NB4 (cell line): Measurements from ENCODE around the gene PDE6G.

ENCODE experiments used
- DNase-seq: peaks from one replicate; pipeline ENCODE4 v3.0.0; 2010; ENCODE audit warnings: low read depth
- H3K4me3 ChIP-seq: one replicate; pipeline ENCODE4 v1.5.1; 2011; ENCODE audit warnings: mild to moderate bottlenecking, low read depth, low read length, moderate library complexity
- MYC ChIP-seq: IDR thresholded peaks from 2 replicates; pipeline ENCODE4 v1.6.1; 2011; ENCODE audit warnings: low read depth, low read length
- POLR2A ChIP-seq: IDR thresholded peaks from 2 replicates; pipeline ENCODE4 v1.6.1; 2011; ENCODE audit warnings: mild to moderate bottlenecking; ENCODE audit not compliant: insufficient read length; ENCODE audit errors: extremely low read depth
- TF ChIP-seq, protein P1 (sequence below): IDR thresholded peaks from 2 replicates; pipeline ENCODE4 v1.6.1; 2011; ENCODE audit warnings: low read depth, low read length
- TF ChIP-seq, protein P2 (sequence below): IDR thresholded peaks from one replicate; pipeline ENCODE4 v1.5.1; 2012; ENCODE audit warnings: low read depth, low read length

The PDE6G gene

DNA sequence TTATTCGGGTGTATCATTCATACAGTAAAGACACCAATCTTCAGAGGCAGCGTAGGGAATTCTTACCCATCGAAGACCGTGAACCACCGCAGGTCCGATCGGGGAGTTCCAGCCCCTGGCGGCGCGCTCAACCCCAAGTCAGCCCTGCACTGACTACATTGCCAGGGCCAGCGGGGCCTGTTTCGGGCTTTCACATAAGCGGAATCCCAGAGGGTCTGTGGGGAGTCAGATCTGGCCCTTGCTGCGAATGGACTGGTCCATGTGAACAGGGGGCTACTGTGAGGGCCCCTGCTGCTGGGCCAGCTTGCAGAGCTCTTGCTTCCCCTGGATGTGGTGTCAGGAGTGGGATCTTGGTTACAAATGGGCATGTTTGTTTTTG is 7.6 kb downstream of the PDE6G start:
- no peak overlapping the region for H3K4me3 ChIP-seq
- no peak for DNase-seq

DNA sequence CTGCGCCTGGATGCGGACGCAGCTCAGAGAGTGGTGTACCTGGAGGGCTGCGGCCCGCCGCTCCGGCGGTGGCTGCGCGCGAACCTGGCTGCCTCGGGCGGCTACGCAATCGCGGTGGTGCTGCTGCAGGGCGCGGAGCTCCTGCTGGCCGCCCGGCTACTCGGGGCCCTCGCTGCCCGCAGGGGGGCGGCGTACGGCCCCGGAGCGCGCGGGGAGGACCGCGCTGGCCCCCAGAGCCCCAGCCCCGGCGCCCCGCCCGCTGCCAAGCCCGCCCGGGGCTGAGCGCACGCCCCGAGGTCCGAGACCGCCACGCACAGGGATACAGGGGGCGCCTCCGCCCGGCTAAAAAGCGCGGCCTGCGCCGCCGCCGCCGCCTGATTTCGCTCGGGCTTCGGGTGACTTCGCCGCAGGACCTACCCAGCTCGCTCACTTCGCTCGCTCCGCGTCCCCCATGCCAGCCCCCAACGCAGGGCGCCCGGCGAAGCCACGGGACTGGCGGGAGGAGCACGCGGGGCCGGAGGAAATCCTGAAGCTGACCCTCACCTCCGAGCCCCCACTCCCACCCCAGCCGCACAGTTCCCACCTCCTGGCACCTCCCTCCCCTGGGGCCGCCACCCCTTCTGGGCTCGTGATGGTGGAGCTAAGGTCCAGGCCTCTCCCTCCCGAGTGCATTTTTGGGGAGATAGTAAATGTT is 8.2 kb downstream of the PDE6G start:
- no peak overlapping the region for H3K4me3 ChIP-seq
- no peak for DNase-seq
- no peak for TF ChIP-seq POLR2A
- TF ChIP-seq, protein P1, sequence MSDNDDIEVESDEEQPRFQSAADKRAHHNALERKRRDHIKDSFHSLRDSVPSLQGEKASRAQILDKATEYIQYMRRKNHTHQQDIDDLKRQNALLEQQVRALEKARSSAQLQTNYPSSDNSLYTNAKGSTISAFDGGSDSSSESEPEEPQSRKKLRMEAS, result no peak
- TF ChIP-seq, protein P2, sequence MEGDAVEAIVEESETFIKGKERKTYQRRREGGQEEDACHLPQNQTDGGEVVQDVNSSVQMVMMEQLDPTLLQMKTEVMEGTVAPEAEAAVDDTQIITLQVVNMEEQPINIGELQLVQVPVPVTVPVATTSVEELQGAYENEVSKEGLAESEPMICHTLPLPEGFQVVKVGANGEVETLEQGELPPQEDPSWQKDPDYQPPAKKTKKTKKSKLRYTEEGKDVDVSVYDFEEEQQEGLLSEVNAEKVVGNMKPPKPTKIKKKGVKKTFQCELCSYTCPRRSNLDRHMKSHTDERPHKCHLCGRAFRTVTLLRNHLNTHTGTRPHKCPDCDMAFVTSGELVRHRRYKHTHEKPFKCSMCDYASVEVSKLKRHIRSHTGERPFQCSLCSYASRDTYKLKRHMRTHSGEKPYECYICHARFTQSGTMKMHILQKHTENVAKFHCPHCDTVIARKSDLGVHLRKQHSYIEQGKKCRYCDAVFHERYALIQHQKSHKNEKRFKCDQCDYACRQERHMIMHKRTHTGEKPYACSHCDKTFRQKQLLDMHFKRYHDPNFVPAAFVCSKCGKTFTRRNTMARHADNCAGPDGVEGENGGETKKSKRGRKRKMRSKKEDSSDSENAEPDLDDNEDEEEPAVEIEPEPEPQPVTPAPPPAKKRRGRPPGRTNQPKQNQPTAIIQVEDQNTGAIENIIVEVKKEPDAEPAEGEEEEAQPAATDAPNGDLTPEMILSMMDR, result no peak
- no peak for TF ChIP-seq MYC

More for the DNA sequence above, 7.6 kb downstream of the PDE6G start:
- TF ChIP-seq POLR2A, result no peak

DNA sequence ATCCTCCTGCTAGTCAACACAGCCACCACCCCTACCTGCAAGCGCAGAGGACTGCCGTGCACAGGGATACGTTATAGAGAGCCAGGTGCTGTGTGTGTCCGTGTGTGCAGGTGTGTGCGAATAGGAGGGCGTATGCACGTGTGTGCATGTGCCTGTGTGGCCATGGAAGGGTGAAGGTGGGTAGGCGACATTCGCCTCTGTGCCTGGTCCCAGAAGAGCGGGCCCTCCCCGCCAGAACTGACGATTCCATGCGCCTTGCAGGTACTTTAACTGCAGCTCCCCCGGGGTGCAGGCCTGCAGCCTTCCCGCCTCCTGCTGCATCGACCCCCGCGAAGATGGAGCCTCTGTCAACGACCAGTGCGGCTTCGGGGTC is 8.7 kb downstream of the PDE6G start:
- no peak overlapping the region for H3K4me3 ChIP-seq
- TF ChIP-seq, protein P2, result no peak
- TF ChIP-seq POLR2A (no peak), MYC (no peak)
- TF ChIP-seq, protein P1, result no peak
- no peak for DNase-seq

DNA sequence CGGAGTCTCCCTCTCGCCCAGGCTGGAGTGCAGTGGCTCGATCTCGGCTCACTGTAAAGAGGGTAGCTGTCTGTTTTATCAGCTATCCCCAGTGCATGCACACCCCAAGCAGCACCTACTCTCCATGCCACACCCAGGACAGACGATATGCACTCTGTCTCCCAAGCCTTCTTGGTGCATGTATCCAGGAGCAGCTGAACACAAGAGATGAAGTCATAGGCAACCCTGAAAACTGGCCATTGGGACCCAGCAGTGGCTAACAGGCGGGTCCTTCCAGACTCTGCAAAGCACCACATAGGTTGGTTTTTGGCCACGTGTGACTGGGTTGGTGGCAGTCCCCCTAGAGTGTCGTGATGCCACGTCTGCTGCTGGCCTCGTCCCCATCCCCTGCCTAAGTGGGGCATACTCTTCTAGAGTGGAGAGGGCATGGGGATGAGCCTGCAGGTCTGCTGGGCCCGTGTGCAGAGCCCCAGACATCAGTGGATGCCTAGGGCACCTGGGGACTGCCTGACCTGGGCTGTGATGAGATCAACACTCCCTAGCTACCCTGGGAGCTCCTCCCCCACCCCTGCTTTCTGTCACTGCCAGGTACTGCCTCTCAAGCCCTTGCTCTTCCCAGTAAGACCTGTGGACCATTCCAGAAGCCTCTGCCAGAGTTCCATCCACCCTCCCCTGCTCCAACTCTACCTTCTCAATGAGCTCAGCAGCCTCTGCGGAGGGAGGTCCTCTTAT is 9.3 kb downstream of the PDE6G start:
- TF ChIP-seq, protein P1, result no peak
- TF ChIP-seq MYC, result no peak
- TF ChIP-seq, protein P2, result no peak
- TF ChIP-seq POLR2A, result no peak
- DNase-seq, result no peak
- no peak overlapping the region for H3K4me3 ChIP-seq

DNA sequence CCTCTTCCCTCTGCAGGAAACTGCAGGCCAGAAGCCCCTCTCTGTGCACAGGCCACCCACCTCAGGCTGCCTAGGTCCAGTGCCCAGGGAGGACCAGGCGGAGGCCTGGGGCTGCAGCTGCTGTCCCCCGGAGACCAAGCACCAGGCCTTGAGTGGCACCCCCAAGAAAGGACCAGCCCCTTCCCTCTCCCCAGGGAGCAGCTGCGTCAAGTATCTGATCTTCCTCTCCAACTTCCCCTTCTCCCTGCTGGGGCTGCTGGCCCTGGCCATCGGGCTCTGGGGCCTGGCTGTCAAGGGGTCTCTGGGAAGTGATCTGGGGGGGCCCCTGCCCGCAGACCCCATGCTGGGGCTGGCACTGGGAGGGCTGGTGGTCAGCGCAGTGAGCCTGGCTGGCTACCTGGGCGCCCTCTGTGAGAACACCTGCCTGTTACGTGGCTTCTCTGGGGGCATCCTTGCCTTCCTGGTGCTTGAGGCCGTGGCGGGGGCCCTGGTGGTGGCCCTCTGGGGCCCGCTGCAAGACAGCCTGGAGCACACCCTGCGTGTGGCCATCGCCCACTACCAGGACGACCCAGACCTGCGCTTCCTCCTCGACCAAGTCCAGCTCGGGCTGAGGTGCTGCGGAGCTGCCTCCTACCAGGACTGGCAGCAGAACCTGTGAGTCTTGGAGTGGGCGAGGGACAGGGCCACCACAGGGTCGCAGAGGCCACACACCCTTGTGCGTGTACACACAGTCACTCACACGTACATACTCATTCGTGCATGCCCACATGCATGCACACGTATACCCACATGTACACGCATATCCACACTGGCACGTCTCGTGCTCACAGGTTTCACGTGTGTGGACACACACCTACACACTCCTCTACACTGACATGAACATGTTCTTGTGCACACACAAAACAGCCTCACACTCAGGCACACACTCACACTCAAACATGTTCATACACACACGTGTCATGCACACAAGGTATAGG is 11.1 kb downstream of the PDE6G start:
- DNase-seq, result peak; percentile 84
- TF ChIP-seq, protein P2, result no peak
- no peak overlapping the region for H3K4me3 ChIP-seq

DNA sequence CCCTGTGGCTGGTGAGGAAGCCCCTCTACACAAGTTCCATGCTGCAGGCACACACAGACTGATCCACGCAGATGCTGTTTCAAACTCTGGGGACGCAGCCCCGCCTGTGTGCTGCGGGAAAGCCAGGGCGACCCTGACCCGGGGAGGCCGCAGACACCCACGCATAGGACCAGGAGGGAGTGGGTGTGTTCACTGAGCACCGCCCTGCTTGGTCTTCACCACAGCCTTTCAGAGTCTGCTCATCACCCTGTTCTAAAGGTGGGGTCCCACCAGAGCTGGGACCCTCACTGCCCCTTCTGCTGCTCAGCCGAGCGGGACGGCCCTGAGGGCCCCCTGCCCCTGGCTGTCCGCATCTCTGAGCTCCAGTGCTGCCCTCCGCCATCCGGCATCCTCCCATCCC is 11.8 kb downstream of the PDE6G start:
- H3K4me3 ChIP-seq, result no peak overlapping the region
- no peak for DNase-seq
- TF ChIP-seq, protein P2, result no peak
- TF ChIP-seq MYC (no peak), POLR2A (no peak)
- TF ChIP-seq, protein P1, result no peak
